ENCODE measurements around the gene MYRFL.

DNA sequence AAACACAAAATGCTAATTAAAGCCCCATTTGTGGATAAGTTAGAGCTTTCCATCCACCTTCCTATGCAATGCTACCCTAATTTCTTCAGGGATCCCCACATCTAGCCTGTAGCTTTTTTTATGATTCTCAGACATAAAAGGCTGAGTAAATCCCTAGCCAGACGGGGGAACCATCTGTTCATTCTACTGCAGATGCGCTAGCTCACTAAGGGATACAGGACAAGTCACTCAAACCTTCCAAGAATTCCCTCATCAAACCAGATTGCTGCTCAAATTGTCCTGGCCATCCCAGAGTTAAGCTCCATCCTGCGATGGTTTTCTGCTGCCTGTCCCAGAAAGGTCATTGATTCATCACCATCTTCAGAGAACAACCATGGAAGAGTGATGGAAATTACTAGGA is 56.7 kb downstream of the MYRFL start:
- TF ChIP-seq, protein P1, sequence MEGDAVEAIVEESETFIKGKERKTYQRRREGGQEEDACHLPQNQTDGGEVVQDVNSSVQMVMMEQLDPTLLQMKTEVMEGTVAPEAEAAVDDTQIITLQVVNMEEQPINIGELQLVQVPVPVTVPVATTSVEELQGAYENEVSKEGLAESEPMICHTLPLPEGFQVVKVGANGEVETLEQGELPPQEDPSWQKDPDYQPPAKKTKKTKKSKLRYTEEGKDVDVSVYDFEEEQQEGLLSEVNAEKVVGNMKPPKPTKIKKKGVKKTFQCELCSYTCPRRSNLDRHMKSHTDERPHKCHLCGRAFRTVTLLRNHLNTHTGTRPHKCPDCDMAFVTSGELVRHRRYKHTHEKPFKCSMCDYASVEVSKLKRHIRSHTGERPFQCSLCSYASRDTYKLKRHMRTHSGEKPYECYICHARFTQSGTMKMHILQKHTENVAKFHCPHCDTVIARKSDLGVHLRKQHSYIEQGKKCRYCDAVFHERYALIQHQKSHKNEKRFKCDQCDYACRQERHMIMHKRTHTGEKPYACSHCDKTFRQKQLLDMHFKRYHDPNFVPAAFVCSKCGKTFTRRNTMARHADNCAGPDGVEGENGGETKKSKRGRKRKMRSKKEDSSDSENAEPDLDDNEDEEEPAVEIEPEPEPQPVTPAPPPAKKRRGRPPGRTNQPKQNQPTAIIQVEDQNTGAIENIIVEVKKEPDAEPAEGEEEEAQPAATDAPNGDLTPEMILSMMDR (IDR thresholded peaks at IDR 0.05): no peak
- no peak for TF ChIP-seq POLR2AphosphoS5 (IDR thresholded peaks at IDR 0.05)
- no peak for TF ChIP-seq POLR2A (IDR thresholded peaks at IDR 0.05)
